ENCODE data around the gene TSPAN18. TPM values are rescaled to one million over a fixed set of nuclear protein-coding genes. Genes with fewer than 3 reads are reported as not detected.

The TSPAN18 gene, protein sequence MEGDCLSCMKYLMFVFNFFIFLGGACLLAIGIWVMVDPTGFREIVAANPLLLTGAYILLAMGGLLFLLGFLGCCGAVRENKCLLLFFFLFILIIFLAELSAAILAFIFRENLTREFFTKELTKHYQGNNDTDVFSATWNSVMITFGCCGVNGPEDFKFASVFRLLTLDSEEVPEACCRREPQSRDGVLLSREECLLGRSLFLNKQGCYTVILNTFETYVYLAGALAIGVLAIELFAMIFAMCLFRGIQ
- 100 to 1,000 TPM in 4 of 9 donors, 10 to 100 TPM in 5; 47.6 to 151 (median 90.6) TPM for total RNA-seq
- 10 to 100 TPM; 40.0 to 60.4 TPM for polyA plus RNA-seq
- long read RNA-seq, donor 1, full-length matches to known transcripts: 7 of 33 reads
- long read RNA-seq, donor 1, partial matches to known transcripts: 2 of 33 reads
- long read RNA-seq, donor 1, other reads (novel, unspliced or antisense): 24 of 33 reads
- long read RNA-seq, donor 2, transcript TSPAN18-210 (3 exons, 700 nt): major isoform, 6 of 139 reads
- long read RNA-seq, donor 2, partial matches to known transcripts: 122 of 139 reads
- long read RNA-seq, donor 2, other reads (novel, unspliced or antisense): 9 of 139 reads
- long read RNA-seq, donor 3, transcript TSPAN18-207 (10 exons, 3,316 nt): major isoform, 8 of 41 reads
- long read RNA-seq, donor 3, partial matches to known transcripts: 18 of 41 reads
- long read RNA-seq, donor 3, other reads (novel, unspliced or antisense): 14 of 41 reads

DNA sequence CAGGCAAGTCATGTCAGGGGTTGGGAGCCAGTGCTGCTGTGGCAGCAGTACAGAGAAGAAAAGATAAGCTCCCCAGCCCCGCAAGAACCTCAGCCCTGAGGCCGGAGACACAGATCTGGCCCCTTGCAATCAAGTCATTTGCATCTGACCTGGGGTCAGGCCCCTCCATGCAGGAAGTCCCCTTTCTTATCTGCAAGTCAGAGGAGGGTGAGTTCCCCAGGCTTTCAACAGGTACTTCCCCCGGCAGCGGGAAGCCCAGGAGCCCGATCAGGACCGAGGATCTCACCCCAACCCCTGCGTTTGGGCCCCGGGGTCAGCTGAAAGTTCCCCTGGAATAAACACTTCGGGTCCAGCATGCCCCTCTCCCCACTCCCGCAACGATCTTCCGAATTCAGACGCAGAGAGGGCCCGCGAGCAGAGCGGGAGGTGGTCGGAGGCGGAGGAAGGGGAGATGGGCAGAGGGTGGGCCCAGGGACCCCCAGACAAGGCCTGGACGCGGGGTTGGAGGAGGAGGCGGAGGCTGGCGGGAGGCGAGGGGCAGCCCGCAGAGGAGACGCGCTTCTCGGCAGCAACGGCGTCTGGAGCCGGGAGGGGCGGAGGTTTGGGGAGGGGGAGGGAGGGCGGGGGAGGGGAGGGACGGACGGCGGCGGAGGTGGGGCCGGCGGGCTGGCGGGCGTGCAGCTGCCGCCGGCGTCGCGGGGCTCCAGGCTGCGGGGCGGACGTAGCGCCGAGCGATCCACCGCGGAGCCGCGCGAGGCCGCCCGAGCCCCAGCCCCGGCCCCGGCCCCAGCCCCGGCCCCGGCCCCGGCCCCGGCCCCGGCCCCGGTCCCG is at the start of gene TSPAN18:
TSS of gene TSPAN18 (plus strand) at position 680 of the 831 bp plus-strand sequence. CDS start 179,455 bp downstream, outside the sequence.
- TF ChIP-seq, protein P1, sequence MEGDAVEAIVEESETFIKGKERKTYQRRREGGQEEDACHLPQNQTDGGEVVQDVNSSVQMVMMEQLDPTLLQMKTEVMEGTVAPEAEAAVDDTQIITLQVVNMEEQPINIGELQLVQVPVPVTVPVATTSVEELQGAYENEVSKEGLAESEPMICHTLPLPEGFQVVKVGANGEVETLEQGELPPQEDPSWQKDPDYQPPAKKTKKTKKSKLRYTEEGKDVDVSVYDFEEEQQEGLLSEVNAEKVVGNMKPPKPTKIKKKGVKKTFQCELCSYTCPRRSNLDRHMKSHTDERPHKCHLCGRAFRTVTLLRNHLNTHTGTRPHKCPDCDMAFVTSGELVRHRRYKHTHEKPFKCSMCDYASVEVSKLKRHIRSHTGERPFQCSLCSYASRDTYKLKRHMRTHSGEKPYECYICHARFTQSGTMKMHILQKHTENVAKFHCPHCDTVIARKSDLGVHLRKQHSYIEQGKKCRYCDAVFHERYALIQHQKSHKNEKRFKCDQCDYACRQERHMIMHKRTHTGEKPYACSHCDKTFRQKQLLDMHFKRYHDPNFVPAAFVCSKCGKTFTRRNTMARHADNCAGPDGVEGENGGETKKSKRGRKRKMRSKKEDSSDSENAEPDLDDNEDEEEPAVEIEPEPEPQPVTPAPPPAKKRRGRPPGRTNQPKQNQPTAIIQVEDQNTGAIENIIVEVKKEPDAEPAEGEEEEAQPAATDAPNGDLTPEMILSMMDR (IDR thresholded peaks at IDR 0.05): no peak
- no peak for TF ChIP-seq POLR2A (IDR thresholded peaks at IDR 0.05)
- Histone ChIP-seq H3K27ac (peak within 1 kb of the TSS; percentile 80 to 96 (median 88)), H3K4me1 (peaks cover 0 to 59% (median 39%) of the 10 kb centered on the region in 12 donors), H3K9me3 (no peaks in the 10 kb centered on the region), H3K27me3 (peaks cover 0 to 26% (median 0%) of the 10 kb centered on the region in 9 donors), H3K36me3 (no peaks in the 10 kb centered on the region), H3K4me3 (peak within 1 kb of the TSS; percentile 76 to 98 (median 86))
- 2 to 8% (median 5%) methylated on average over 17 to 59 of the region's 67 CpGs for WGBS, 4 donors
- ATAC-seq (peak in 2 of 4 donors; percentile 2 to 17), DNase-seq (peak in 4 of 5 donors; percentile 37 to 70 (median 48))
- intact Hi-C loops (cut with DNase I): loop anchor here (1.0 to 10.0 kb wide), 20 partner anchors 36 to 378 kb away; partner anchors contain the start of gene CD82 (in 3 of the 10)

DNA sequence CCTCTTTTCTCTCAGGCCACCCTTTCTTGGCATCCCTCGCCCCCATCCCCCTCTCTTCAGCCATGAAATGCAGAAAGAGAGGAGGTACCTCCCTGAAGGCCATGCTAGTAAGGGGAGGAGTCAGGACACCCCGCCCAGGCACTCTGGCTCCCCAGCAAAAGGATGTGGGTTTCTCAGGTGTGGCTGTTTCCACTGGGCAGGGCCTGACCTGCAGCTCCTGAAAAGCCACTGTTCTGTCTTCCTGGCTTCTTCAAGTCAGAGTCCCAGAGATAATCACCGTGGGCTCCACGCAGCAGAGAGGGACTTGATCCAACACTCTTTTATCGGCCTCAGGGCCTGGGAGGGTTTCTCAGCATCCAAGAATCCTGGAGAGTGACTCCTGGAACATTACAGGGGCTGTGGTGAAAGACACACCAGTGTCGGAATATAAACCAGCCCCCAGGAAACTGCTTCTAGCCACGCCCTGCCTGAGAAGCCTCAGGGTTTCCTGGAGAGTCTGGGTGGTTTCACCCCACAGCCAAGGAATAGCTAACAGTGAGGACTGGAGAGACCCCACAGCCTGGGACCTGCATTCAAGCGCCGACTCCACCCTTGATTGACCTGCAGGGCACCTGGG is 45.7 kb upstream of the TSPAN18 start:
- Histone ChIP-seq H3K4me3 (no peak overlapping the region), H3K27me3 (no peaks in the 10 kb centered on the region), H3K9me3 (peaks cover 0 to 2% (median 0%) of the 10 kb centered on the region in 12 donors), H3K36me3 (no peaks in the 10 kb centered on the region), H3K4me1 (peaks cover 0 to 11% (median 0%) of the 10 kb centered on the region in 12 donors), H3K27ac (no peak overlapping the region)
- TF ChIP-seq, protein P1 (IDR thresholded peaks at IDR 0.05): no peak
- TF ChIP-seq POLR2A (IDR thresholded peaks at IDR 0.05): no peak
- intact Hi-C loops (cut with DNase I): no loop called here
- 82 to 89% (median 83%) methylated on average over 4 to 9 of the region's 9 CpGs for WGBS, 4 donors
- no peak for ATAC-seq
- DNase-seq: no peak

DNA sequence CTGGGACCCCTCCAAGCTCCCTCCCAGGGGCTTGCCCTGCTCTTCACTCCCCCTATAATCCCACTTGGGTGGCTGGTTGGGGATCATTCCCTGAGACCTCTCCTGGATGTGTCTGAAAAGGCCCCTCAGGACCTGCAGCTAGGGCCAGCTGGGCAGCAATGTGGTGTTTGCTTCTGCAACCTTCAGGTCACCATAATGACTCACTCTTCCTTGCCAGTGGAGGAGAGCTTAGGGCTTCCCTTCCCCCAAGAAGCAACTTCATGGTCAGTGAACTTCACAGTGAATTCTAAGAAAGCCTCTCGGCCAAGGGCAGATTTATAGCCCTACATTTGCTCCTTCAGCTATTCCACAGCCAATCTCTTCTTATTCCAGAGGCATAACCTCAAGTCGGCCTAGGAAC is 45.1 kb upstream of the TSPAN18 start:
- peaks cover 0 to 11% (median 0%) of the 10 kb centered on the region in 12 donors for H3K4me1 ChIP-seq
- no peaks in the 10 kb centered on the region for H3K36me3 ChIP-seq
- TF ChIP-seq, protein P1 (IDR thresholded peaks at IDR 0.05): no peak
- no peak for TF ChIP-seq POLR2A (IDR thresholded peaks at IDR 0.05)
- ATAC-seq (no peak), DNase-seq (no peak)
- WGBS, 4 donors: 89 to 97% (median 93%) methylated on average over 2 of the region's 2 CpGs
- H3K27ac ChIP-seq: no peak overlapping the region
- intact Hi-C loops (cut with DNase I): no loop called here
- H3K9me3 ChIP-seq: peaks cover 0 to 2% (median 0%) of the 10 kb centered on the region in 12 donors
- H3K27me3 ChIP-seq: no peaks in the 10 kb centered on the region
- no peak overlapping the region for H3K4me3 ChIP-seq
